ENCODE results near the gene MYH7B.

Gene MYH7B

DNA sequence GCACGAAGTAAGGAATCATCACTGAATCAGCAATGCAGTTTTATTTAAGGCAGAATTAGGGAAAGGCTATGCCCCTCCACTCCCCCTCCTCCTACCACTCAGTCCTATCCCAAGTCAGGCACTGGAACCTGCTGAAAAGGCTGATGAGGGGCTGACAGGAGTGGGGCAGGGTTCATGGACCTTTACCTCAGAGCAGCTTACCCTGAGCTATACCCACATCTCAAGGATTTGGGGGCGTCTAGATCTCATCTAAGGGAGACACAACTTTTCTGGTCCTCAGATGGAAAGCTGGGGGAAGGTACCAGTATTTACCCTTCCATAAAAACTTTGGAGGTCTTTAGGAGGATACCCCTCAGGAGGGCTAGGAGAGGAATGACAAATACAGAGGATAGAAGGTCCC lies 27.3 kb upstream of the MYH7B start:
- peaks cover 3% of the 10 kb centered on the region for H3K4me1 Mint-ChIP-seq (ENCODE audit: low read depth)
- H3K9me3 Mint-ChIP-seq = no peaks in the 10 kb centered on the region
- H3K36me3 Mint-ChIP-seq (ENCODE audit: low read depth) = peaks cover 79% of the 10 kb centered on the region
- H3K27me3 Mint-ChIP-seq = no peaks in the 10 kb centered on the region
- H3K27ac Mint-ChIP-seq = peak overlapping the region; percentile 63
- H3K4me3 Mint-ChIP-seq = no peak overlapping the region
- no peak for DNase-seq

DNA sequence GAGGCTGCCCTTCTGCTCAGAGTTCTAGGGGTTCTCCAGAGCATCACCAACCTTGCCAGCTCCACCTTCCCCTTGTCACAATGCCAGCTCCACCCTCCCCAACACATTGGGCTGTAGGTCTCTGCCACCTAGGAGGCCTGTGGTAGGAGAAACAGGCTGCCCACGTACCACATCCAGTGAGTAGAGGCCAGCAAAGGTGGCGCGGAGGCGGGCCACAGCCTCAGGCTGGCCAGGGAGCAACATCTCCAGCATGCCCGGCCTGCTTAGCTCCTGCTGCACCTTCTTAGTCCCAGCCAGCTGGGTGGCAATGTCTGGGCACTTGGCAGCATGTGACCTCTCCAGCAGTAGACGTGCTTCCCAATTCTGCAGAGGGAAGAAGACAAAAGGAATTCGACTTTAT lies 23.9 kb upstream of the MYH7B start:
- no peak overlapping the region for H3K4me3 Mint-ChIP-seq
- H3K27me3 Mint-ChIP-seq = no peaks in the 10 kb centered on the region
- peaks cover 89% of the 10 kb centered on the region for H3K36me3 Mint-ChIP-seq (ENCODE audit: low read depth)

DNA sequence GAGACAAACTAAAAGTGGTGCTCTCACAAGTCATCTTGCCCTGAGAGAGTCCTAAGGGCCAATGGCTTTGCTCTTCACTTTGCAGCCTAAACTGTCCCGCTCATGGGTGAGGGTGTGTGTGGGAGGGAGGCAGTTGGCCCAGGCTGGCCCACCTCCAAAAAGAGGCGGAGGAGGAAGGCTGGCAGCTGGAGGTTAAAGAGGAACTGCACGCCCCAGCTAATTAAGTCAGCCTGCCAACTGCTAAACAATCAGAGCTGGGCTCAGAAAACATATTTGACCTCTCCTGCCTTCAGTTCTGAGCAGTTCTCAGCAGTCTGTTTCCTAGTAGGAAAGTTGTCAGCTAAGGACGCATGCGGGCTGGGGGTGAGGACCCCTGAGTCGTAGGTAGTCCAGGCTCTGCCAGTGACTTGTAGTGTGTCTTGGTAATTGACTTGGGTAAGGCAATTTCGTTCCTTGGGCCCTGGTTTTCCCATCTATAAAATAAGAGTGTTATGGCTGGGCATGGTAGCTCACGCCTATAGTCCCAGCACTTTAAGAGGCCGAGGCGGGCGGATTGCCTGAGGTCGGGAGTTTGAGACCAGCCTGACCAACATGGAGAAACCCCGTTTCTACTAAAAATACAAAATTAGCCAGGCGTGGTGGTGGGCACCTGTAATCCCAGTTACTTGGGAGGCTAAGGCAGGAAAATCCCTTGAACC lies 17.1 kb upstream of the MYH7B start:
- no peak overlapping the region for H3K4me3 Mint-ChIP-seq
- H3K9me3 Mint-ChIP-seq = no peaks in the 10 kb centered on the region
- H3K27me3 Mint-ChIP-seq = no peaks in the 10 kb centered on the region
- no peaks in the 10 kb centered on the region for H3K4me1 Mint-ChIP-seq (ENCODE audit: low read depth)
- peaks cover 88% of the 10 kb centered on the region for H3K36me3 Mint-ChIP-seq (ENCODE audit: low read depth)
- H3K27ac Mint-ChIP-seq = no peak overlapping the region
- DNase-seq = no peak

More for the DNA sequence above, 23.9 kb upstream of the MYH7B start:
- no peaks in the 10 kb centered on the region for H3K9me3 Mint-ChIP-seq
- peak overlapping the region; percentile 45 for H3K27ac Mint-ChIP-seq
- DNase-seq = no peak
- H3K4me1 Mint-ChIP-seq (ENCODE audit: low read depth) = no peaks in the 10 kb centered on the region

DNA sequence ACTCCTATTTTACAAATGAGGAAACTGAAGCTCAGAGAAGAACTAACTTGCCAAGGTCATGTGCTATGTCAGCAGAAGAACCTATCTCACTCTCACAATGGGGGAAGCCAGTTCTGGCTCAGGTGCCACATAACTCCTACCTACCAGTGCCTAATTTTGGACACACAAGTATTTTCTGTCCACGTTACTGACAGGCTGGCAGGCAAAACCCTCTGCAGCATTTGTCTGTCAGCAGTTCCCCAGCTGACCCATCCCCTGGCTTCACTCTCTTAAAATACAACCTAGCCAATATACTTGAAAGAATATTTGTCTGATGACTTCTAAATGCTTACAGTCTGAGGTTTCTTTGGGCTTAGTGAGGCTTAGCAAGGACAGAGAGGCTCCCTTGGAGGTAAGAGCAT lies 15.6 kb upstream of the MYH7B start:
- no peak overlapping the region for H3K4me3 Mint-ChIP-seq
- no peak for DNase-seq
- peaks cover 6% of the 10 kb centered on the region for H3K4me1 Mint-ChIP-seq (ENCODE audit: low read depth)
- no peaks in the 10 kb centered on the region for H3K27me3 Mint-ChIP-seq
- peak overlapping the region; percentile 37 for H3K27ac Mint-ChIP-seq
- H3K36me3 Mint-ChIP-seq (ENCODE audit: low read depth) = peaks cover 88% of the 10 kb centered on the region
- no peaks in the 10 kb centered on the region for H3K9me3 Mint-ChIP-seq

DNA sequence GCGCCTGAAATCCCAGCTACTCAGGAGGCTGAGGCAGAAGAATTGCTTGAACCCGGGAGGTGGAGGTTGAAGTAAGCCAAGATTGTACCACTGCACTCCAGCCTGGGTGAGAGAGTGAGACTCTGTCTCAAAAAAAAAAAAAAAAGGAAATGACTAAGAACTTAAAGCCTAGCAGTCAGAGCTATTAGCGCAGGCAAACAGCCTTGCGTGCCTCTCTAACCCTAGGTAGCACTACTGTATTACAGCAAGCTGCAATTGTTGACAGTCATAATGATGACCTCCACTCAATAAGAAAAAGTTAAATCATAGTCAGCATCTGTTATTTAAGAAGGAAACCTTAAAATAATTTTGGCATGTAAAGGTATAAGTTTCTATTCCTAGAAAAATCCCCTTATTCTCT lies 14.4 kb upstream of the MYH7B start:
- H3K27me3 Mint-ChIP-seq = no peaks in the 10 kb centered on the region
- peaks cover 6% of the 10 kb centered on the region for H3K4me1 Mint-ChIP-seq (ENCODE audit: low read depth)
- no peaks in the 10 kb centered on the region for H3K9me3 Mint-ChIP-seq
- no peak overlapping the region for H3K27ac Mint-ChIP-seq
- H3K36me3 Mint-ChIP-seq (ENCODE audit: low read depth) = peaks cover 87% of the 10 kb centered on the region
- no peak for DNase-seq
- no peak overlapping the region for H3K4me3 Mint-ChIP-seq

DNA sequence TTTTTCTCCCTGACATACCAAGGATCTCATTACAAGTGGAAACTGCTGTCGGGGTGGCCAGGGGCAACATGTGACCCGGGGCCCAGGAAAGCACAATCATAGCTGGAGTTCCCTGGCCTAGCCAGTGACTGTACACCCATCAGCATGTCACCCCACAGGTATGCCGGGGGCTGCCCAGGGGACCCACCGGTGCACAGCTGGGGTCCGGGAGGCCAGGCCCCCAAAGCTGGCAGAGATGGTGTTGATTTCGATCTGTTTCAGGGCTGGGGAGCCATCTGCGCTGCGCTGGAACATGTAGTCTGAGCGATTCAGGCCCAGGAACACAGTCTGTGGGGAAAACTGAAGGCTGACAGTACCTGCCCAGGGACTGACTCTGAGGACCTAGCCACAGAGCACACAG lies 13.4 kb upstream of the MYH7B start:
- DNase-seq = no peak
- Mint-ChIP-seq H3K27me3 (no peaks in the 10 kb centered on the region), H3K9me3 (no peaks in the 10 kb centered on the region), H3K4me1 (ENCODE audit: low read depth) (peaks cover 6% of the 10 kb centered on the region), H3K36me3 (ENCODE audit: low read depth) (peaks cover 82% of the 10 kb centered on the region), H3K27ac (no peak overlapping the region), H3K4me3 (no peak overlapping the region)

DNA sequence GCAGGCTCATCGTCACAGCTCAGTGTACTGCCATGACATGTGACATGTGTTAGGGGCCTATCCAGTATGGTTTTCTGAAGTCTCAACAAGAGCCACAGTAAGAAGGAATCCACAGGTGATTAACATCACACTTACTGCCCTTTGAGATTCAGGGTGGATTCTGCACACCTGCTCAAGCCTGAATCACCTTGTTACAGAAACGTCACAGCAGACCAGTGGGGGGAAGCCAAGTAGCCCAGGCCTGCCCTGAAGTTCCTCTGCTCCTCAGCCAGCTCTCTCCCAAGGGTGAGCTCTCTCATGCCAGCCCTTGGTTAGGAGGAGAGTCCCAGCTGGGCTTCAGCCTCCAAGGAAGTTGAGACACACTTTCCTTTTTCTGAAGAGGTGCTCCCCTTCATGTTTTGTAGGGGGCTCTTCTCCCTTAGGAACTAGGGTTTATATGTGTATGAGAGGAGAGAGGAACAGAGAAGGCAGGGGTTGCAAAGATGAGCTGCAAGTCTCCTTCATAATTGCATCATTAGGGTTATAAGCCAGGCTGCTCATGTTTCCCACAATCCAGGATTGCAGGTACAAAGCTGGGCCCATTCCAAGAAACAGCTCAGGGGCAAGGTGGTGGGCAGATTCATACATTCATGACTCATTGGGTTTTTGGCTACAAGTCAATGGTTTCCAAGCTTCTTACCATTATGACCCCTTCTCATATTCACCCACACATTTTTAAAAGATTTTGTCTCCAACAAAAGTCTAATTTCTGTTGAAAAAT lies 11.7 kb upstream of the MYH7B start:
- peaks cover 78% of the 10 kb centered on the region for H3K36me3 Mint-ChIP-seq (ENCODE audit: low read depth)
- no peak for DNase-seq
- H3K27ac Mint-ChIP-seq = peak overlapping the region; percentile 63
- no peaks in the 10 kb centered on the region for H3K9me3 Mint-ChIP-seq
- H3K27me3 Mint-ChIP-seq = no peaks in the 10 kb centered on the region
- H3K4me3 Mint-ChIP-seq = no peak overlapping the region
- peaks cover 6% of the 10 kb centered on the region for H3K4me1 Mint-ChIP-seq (ENCODE audit: low read depth)

DNA sequence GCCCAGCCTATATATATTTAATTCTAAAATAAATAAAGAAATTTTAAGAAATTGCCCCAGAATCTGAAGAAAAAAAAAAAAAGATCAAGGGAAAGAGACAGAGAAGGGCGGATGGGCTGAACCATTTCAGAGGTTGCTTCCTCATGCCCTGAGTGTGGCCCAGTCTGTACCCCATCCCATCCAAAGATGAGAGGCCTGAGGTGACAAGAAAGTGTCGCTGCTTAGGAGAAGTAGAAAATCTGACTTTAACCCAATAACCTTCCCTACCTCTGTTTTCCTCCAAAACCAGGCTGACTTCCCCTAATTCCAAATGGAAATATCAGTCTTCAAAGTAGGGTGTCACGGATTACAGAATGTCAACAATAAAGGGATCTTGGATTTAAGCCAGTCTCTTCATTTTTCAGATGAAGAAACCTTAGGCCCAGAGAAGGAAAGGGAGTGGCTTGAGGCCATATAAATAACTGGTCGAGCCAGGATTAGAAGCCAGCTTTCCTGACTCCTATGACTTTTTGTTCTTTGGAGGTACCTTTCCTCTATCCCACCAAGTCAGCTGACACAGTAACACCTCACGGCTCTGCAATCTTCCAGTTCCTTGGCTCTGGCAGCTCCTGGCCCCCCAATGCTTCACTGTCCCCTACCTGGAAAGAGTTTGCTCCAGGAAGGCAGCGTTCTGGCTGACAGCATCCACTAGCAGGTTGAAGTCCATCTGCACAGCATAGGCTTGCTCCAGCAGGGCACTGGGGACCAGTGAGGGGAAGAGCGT lies 10.2 kb upstream of the MYH7B start:
- H3K4me1 Mint-ChIP-seq (ENCODE audit: low read depth) = peaks cover 6% of the 10 kb centered on the region

DNA sequence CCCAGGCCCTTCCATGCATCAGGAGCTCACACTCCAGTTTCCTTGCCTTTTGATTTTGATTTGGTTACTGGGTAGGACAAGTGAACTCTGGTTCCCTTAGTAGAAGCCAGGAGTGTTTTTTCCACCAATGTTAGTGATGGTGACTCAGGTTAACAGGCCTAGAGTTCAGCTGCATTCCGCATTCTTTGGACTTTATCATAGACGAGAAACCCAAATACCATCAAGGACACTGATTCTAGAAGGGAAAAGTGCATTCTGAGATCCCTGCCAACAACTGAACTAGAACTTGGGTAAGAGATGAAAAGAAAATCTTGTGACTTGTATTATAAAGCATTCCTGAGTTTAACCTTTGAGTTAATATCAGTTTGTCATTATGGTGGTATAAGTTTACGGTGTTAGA lies 9.0 kb upstream of the MYH7B start:
- peaks cover 74% of the 10 kb centered on the region for H3K36me3 Mint-ChIP-seq (ENCODE audit: low read depth)
- H3K9me3 Mint-ChIP-seq = no peaks in the 10 kb centered on the region
- peaks cover 6% of the 10 kb centered on the region for H3K4me1 Mint-ChIP-seq (ENCODE audit: low read depth)
- H3K27ac Mint-ChIP-seq = no peak overlapping the region
- H3K27me3 Mint-ChIP-seq = no peaks in the 10 kb centered on the region
- DNase-seq = no peak
- H3K4me3 Mint-ChIP-seq = no peak overlapping the region

More for the DNA sequence above, 10.2 kb upstream of the MYH7B start:
- Mint-ChIP-seq H3K9me3 (no peaks in the 10 kb centered on the region), H3K36me3 (ENCODE audit: low read depth) (peaks cover 81% of the 10 kb centered on the region), H3K27me3 (no peaks in the 10 kb centered on the region), H3K4me3 (no peak overlapping the region), H3K27ac (no peak overlapping the region)
- no peak for DNase-seq

DNA sequence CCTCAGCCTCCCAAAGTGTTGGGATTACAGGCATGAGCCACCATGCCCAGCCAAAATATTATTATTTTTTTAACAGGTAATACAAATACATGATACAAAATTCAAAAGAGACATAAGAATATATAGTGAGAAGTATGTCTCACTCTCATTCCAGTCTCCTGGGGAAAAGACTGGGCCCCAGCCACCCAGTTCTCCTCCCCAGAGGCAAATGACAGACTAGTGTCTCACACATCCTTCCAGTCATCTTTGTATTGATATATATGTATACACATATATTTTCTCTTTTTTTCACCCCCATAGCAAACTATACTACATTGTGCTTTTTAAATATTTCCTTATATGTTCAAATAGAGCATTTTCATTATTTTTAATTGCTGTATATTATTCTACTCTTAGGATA lies 8.3 kb upstream of the MYH7B start:
- peaks cover 6% of the 10 kb centered on the region for H3K4me1 Mint-ChIP-seq (ENCODE audit: low read depth)
- H3K36me3 Mint-ChIP-seq (ENCODE audit: low read depth) = peaks cover 70% of the 10 kb centered on the region
- no peak overlapping the region for H3K27ac Mint-ChIP-seq
- DNase-seq = no peak
- H3K9me3 Mint-ChIP-seq = no peaks in the 10 kb centered on the region
- no peak overlapping the region for H3K4me3 Mint-ChIP-seq
- H3K27me3 Mint-ChIP-seq = no peaks in the 10 kb centered on the region

DNA sequence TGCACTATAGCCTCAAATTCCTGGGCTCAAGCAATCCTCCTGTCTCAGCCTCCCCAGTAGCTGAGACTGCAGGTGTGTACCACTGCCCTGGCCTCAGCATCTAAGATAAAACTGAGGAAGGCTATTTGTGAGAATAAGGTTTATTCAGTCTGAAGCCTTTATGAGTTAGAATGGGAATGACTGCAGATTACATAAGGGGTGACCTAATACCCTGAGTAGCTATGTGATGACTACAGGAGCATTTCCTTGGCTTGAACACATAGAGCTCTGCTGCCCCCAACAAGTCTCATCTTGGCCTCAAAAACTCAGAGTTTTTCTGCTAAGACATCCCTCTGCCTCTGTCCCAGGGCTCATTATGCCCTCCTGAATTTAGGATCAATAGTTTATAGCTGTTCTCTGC lies 7.6 kb upstream of the MYH7B start:
- Mint-ChIP-seq H3K4me3 (no peak overlapping the region), H3K36me3 (ENCODE audit: low read depth) (peaks cover 67% of the 10 kb centered on the region), H3K9me3 (no peaks in the 10 kb centered on the region), H3K4me1 (ENCODE audit: low read depth) (peaks cover 9% of the 10 kb centered on the region), H3K27ac (no peak overlapping the region), H3K27me3 (no peaks in the 10 kb centered on the region)
- no peak for DNase-seq

DNA sequence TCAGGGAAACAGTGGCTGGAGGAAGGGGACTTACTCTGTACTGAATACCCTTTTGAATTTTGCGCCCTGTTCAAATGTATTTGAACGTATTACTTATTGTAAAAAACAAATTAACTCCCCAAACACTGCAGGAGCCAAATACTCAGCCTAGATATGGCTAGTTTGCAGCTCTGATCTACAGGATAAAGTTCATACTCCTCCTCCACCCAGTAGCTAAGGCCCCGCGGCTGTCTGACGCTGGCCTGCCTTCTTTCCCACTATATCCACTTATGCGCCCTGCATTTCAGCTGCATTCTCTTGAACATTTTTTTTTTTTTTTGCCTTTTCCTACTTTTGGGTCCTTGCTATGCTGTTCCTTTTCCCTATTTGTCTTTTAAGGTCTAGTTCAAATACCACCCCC lies 6.5 kb upstream of the MYH7B start:
- DNase-seq = no peak
- Mint-ChIP-seq H3K27me3 (no peaks in the 10 kb centered on the region), H3K27ac (no peak overlapping the region), H3K4me1 (ENCODE audit: low read depth) (peaks cover 13% of the 10 kb centered on the region), H3K9me3 (no peaks in the 10 kb centered on the region), H3K36me3 (ENCODE audit: low read depth) (peaks cover 58% of the 10 kb centered on the region), H3K4me3 (no peak overlapping the region)

DNA sequence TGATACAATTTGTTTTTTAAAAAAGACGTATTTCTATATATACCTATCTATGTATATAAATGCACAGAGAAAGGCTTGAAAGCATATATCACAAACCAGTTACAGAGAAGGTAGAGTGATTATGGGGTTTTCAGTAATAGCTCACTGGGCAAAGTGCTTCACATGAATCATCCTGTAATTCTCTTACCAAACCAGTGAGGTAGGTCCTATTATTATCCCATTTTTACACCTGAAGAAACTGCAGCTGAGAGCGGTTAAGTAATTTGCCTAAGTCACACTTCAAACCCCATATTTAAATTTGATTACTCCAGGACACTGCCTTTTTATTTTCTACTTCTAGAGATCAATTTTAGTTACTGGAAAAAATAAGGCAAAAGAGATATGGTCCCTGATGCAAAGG lies 4.4 kb upstream of the MYH7B start:
- H3K9me3 Mint-ChIP-seq = no peaks in the 10 kb centered on the region
- no peak for DNase-seq

DNA sequence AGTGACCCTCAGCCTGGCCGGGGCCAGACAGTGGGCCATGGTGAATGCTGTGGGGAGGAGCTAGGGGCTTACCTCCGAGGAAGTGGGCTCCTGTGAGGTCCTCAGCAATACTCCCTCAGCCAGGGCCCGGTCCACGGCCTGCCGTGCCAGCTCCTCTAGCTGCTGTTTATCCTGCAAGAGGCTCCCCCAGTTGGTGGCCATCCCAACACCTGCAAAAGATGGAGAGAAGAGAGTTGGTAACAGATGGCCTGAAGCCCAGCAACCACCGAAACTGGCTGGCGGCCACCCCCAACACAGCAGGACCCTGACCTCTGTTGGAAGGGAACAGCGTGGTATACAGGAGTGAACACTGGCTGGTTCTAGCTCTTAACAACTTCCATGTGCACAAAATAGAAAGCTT lies 4.0 kb upstream of the MYH7B start:
- no peak overlapping the region for H3K4me3 Mint-ChIP-seq
- H3K27ac Mint-ChIP-seq = no peak overlapping the region
- DNase-seq = no peak

More for the DNA sequence above, 4.4 kb upstream of the MYH7B start:
- Mint-ChIP-seq H3K36me3 (ENCODE audit: low read depth) (peaks cover 55% of the 10 kb centered on the region), H3K4me3 (no peak overlapping the region), H3K27ac (no peak overlapping the region), H3K4me1 (ENCODE audit: low read depth) (peaks cover 26% of the 10 kb centered on the region), H3K27me3 (no peaks in the 10 kb centered on the region)

DNA sequence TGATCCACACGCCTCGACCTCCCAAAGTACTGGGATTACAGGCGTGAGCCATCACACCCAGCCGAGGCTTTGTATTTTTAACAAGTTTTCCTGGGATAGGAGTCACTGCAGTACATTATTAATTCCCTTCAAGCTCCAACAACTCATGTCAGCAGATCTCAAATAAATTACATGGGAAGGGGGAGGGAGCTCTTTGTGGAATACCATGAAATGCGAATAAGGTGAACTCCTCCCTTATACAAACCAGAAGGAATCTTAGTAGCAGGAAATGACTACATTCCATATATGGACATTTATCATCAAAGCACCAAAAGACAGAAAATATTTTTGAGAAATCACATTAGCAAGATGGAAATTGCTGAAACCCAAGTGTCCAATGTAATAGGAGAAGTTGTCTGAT lies 3.0 kb upstream of the MYH7B start:
- H3K27me3 Mint-ChIP-seq = no peaks in the 10 kb centered on the region

More for the DNA sequence above, 4.0 kb upstream of the MYH7B start:
- H3K9me3 Mint-ChIP-seq = no peaks in the 10 kb centered on the region
- H3K27me3 Mint-ChIP-seq = no peaks in the 10 kb centered on the region
- peaks cover 29% of the 10 kb centered on the region for H3K4me1 Mint-ChIP-seq (ENCODE audit: low read depth)
- peaks cover 51% of the 10 kb centered on the region for H3K36me3 Mint-ChIP-seq (ENCODE audit: low read depth)

More for the DNA sequence above, 3.0 kb upstream of the MYH7B start:
- peaks cover 29% of the 10 kb centered on the region for H3K4me1 Mint-ChIP-seq (ENCODE audit: low read depth)
- peaks cover 47% of the 10 kb centered on the region for H3K36me3 Mint-ChIP-seq (ENCODE audit: low read depth)
- H3K9me3 Mint-ChIP-seq = no peaks in the 10 kb centered on the region
- no peak overlapping the region for H3K4me3 Mint-ChIP-seq
- H3K27ac Mint-ChIP-seq = no peak overlapping the region
- no peak for DNase-seq

All from activated T-cell treated with anti-CD3 and anti-CD28 coated beads, Interleukin-2, amount 50 U/mL, for 24 hours (primary cell).